GM03348 (cell line): ENCODE data around the gene DPYSL3.

Experiments
- DNase-seq: peaks from one replicate; pipeline ENCODE4 v3.0.0; 2012; ENCODE audit warnings: low spot score

Gene DPYSL3

GRCh38 chr5:147439254-147439653 is 70.6 kb downstream of the DPYSL3 start:
- DNase-seq, result peak; percentile 40

GRCh38 chr5:147437161-147437596 is 72.7 kb downstream of the DPYSL3 start:
- no peak for DNase-seq

DNA sequence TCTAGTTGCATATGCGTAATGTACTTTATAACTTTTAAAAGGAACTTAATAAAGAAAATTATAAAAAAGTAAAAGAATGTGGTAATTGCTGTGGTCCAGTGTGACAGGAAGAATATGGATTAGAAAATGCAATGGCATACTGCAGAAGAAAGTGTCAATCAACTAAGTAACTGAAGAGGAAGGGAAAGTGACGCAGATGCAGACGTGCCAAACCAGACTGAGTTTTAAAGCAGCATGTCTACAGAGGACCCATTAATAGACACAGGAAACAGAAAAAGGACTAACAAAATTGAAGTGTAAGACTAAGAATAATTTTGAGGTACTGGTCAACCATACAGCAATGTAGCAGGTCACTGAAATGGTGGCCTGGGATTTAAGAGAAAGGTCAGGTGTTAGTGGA is 73.3 kb downstream of the DPYSL3 start:
- DNase-seq, result no peak

DNA sequence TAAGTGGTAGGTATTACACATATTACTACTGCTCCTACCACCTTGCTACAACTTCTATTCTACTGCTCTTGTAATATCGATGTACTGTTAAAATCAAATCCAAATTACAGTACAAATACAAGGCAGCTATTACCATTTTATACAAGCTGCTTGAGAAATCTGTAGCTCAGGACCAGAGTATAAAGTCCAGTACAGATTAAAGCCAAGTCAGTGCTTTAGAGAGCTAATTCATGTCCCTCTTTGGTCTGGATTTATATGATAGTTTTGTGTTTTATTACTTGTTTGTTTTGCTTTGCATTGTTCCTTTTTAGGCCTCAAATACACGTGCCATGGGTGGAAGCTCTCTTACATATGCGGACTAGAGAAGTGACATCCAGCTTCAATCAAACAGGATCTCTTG is 75.8 kb downstream of the DPYSL3 start:
- no peak for DNase-seq

DNA sequence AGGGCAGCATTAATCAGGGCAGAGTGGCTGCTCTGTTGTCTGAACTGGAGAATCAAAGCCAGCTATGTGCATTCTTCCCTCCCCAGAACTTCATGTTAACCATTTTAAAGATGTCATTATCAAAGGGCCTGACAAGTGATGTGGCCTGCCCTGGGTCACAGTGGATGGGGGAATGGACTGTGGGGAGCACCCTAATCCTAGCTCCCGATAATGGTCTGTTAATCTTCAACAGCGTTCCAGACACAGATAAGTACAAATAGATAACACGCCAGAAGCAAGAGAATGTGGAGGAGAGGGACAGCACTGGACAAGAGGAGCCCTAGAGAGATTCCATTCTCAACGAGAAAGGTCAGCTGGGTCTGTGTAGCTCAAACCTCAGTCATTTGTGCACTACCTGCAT is 77.5 kb downstream of the DPYSL3 start:
- DNase-seq, result no peak

DNA sequence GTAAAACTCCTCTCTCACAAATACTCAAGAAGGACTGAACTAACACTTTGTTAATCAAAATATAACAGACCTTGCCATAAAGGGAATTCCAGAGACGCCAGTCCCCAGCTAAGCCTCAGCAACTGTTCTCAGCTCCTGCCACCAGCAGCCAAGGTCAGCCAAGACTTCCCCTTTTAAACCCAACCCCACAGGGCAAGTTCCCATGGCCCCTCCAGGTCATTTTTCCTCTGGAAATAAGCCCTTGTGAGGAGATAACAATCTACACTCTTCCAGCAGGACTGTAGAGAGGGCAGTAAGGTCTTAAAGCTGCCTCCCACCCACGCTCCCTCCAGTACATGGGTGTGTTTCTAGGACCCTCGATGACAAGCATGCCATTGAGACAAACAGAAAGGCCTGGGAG is 78.3 kb downstream of the DPYSL3 start:
- DNase-seq, result no peak

GRCh38 chr5:147430628-147431027 is 79.2 kb downstream of the DPYSL3 start:
- DNase-seq, result no peak

GRCh38 chr5:147427521-147428401 is 82.1 kb downstream of the DPYSL3 start:
- DNase-seq, result peak; percentile 50

DNA sequence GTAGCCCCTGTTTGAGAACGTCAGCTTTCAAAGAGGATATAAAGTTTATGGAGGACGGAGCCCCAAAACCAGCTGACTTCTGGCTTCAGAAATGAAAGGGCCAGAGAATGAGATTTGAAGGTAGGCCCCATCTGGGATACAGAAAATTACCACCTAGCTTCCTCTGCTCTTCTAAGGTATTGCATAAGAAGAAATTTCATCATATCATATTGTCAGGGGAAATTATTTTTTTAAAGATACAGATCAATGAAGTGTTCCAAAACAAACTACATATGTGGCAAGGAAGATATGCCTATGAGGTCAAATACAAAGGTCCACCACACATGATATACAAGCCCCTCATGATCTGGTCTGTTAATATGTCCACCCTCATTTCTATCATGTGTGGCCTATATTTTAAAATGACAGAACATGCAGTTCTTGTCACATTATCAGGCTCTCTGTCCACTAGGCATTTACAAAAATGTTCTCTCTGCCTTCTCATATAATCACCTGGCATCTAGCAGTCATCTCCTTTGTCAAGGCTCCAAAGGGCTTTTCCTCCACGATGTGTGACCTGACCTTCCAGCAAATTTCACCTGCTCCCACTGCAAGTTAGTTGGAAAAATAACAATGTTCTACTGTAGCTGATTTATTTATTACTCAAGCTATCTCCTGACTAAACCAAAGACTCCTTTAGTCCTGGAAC is 83.1 kb downstream of the DPYSL3 start:
- no peak for DNase-seq

DNA sequence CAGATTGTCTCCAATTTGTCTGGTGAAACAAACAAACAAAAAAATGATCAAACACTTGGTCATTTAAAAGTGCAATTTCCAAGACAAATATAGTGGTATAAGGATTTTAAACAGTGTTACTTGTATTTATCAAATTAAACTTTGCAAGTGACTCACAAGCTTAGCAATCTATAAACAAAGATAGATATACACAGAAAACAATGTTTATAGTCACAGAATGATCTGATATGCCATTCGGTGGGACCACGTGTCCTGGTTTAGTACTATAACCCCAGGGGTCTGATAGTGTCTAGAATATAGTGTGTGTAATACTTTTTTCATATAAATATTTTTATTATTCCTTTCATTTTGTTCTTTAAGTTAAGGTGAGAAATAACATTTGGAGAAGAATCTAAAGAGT is 91.3 kb downstream of the DPYSL3 start:
- no peak for DNase-seq

- DNase-seq, result peak; percentile 51
Measured at GRCh38 chr5:147417135-147417813, 92.6 kb downstream of the DPYSL3 start.

- no peak for DNase-seq
Measured at GRCh38 chr5:147415651-147416050, 94.2 kb downstream of the DPYSL3 start.

GRCh38 chr5:147413266-147413665 is 96.6 kb downstream of the DPYSL3 start:
- no peak for DNase-seq

DNA sequence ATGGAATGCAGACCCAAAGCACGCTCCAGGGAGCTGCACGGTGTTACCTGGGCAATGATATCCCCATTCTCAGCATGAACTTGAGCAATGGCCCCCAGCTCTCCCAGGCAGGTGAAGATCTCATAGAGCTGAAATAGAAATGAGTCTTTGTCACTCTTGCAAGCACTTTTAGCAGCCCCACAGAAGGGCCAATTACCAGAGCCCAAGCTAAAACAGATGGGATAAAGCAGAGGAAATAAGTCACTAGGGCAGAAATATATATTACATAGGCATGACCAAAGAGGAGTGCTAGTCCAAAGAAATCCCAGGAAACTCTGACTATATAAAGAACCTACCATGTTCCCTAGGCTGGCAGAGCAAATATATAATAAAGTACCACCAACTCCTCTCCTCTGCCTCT is 97.3 kb downstream of the DPYSL3 start:
- DNase-seq, result no peak

GRCh38 chr5:147411359-147412319 is 98.2 kb downstream of the DPYSL3 start:
- DNase-seq, result no peak

DNA sequence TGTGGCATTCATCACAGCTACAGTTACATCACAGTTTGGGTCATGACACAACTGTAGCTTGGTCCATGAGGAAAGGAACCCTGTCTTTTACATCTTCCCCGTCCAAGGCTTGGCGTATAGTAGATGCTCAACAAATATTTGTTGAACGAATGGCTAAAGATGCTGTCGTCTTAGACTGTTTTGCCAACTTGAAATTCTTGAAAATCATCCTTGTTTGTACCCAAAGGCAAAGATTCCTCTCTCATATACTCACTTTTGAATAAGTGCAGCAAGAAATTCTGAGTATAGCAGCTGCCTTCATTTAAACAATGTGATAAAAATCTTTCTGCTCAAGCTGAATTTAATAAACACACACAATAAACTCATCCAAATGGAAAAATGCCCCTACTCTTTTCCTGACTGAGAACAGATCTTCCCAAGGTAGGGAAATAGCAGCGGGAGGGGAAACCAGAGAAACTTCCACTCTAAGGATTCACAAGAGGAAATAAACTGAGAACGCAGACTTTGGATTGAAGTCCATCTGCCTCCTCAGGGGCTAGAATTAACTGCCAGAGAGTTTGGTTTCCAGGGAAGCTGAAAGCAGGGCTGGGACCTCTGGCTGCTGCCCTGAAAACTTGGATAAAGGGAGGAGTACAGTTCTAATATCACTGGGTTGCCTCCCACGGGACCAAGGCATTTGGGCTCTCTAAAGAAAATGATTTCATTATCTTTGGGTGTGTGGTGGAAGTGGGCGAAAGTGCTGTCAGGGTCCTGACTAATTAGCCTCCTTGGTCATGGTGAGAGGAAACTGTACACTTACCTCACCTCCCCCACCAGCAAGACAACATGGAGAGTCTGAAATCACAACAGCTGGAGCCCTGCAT is 99.1 kb downstream of the DPYSL3 start:
- DNase-seq, result peak; percentile 19

GRCh38 chr5:147408980-147409379 is 100.9 kb downstream of the DPYSL3 start:
- no peak for DNase-seq

DNA sequence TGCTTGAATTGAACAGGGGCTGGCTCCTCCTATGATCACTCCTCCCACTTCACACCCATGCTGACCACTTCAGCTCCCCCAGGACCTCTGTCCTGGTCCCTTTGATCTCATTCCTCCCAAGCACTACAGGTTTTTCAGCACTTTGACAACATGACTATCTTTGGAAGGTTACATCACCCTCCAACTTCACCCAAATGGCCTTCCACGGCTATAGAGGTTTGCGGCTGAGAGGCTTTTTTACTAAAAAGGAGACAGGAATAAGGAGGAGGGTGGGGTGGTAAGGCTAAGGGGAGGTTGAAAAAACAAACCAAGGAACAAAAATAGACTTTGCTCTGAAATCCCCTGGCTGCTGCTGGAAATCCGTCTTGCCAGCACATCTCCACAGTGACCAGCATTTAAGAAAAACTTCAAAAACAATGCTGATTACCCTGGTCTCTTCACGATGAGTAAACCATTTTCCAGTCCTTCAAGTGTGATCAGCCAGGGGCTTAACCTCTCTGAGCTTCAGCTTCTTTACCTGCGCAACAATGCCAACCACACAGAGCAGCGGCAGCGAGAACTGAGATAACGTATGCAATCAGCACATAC is 102.7 kb downstream of the DPYSL3 start:
- DNase-seq, result peak; percentile 40

GRCh38 chr5:147406636-147407035 is 103.2 kb downstream of the DPYSL3 start:
- DNase-seq, result peak; percentile 37

DNA sequence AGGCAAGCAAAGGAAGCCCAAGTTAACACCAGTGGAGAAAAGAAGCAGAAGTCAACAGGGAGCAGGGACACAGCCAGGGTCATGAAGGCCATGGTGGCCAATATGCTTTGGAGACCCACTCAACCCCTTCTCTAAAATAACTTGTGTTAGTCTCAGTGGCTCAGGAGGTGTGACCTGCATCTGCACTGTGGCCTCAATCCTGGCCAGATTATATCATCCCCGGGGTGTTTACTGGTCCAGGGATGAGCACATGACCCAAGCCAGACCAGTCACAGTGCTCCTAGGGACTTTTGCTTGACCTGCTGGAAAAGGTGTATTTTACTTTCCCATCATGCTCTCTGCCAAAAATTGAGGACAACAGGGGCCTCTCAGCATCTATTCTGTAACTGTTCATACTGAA is 105.2 kb downstream of the DPYSL3 start:
- no peak for DNase-seq
